Stimulated activated CD4-positive, alpha-beta T cell treated with anti-CD3 and anti-CD28 coated beads, Interleukin-4, amount 100 ng/mL, for 24 hours (primary cell): ENCODE measurements around the gene AFDN.
"Not testable (repeated sequence)": the region's sequence is repeated elsewhere in the genome, so short reads cannot be mapped to it uniquely, and the experiment has no call there.

Source experiments
- DNase-seq: peaks from one replicate; pipeline ENCODE4 v3.0.0-alpha.2; 2020

The AFDN gene

GRCh38 chr6:167956983-167957492, 130.3 kb downstream of the AFDN start:
- no peak for DNase-seq

DNA sequence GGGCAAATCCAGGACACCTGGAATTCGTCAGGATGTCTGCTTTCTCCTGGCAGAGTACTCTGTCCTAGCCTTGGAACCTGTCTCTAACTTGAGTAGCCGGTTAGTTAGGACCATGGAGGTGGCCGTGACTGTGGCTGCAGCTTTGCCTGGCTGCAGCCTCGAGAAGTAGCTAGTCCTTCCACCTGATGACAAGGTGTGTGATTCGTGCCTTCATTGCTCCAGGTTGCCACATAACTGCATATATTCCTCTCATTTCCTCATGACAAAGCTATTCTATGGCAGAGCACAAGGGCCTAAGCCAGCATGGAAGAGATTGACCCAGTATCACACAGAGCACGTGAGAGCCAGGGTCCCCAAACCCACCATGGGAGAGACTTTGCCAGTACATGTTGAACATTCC, 130.9 kb downstream of the AFDN start:
- DNase-seq = no peak

DNA sequence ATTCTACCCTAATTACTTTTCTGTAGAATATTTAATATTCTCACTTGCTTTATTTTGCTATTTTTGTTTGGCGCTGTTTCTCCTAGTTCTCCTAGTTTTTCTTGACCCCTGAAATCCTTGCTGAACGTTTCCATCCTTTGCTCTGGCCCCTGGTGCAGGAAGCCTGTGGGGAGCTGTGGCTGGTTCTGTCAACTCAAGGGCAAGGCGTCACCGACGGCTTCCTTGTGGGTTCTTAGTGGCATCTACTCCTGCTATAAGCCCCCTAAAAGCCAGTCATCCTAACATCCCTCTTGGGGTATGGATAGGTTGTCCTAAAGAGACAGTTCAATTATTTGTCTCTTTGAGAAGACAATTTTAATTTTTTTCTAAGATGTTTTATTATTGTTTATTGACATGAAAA, 133.9 kb downstream of the AFDN start:
- no peak for DNase-seq

DNA sequence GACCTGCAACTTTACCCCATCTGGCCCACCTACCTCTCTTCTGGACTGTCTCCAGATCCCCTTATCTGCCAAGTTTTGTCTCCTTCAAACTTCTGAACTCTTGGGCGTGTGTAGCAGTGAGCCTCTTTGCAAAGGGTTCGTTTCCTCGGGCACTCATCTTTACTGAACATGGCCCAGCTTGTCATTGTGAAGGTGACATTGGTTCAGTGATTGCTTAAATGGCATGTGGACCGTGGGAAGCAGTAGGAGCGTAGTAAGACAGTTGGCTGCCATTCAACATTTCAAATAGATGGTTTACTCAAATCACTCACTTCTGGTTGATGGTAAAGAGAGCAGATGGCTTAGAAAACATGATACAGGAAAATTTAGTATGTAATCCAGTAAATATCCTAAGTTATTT, 136.0 kb downstream of the AFDN start:
- no peak for DNase-seq

DNA sequence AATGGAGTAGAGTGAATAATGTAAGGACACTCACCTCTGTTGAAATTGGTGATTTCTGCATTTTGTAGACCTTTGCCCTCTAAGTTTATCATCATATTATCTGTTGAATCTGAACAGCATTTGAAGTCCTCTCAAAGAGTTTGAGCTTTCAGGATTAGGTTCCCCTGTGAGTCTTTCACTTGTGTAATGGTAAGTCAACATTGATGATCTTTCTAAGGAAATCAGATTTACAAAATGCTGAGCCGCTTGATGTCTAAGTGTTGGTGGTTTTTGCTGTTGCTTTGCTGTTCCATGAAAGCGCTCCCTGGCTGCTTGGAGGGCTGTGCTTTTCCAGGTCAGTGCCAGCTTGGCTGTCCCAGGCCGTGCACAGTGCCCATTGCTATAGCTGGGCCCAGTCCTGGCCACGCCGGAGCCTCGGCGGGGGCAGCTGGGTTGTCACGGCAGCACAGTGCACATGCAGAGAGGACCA, 136.9 kb downstream of the AFDN start:
- DNase-seq = no peak

GRCh38 chr6:167965592-167966539, 139.2 kb downstream of the AFDN start:
- DNase-seq = no peak

GRCh38 chr6:167966540-167966905, 139.8 kb downstream of the AFDN start:
- DNase-seq = no peak

DNA sequence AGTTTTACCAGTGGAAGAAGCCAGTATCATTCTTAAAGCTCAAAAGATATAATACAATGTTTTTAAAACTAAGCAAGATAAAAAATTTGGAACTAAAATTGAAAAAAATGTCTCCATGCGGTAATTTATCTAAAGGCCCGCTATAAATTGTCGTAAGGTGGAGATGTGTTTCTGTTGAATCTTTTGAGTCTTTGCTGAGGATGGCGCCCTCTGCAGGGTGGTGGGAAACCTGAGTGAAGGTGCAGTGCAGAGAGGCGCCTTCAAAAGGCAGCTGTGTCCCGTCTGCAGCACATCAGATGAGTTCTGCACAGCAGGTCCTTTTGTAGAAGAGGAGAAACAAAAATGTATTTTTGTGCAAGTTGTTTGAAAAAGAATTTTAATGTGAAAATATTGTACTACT, 141.4 kb downstream of the AFDN start:
- DNase-seq = no peak

GRCh38 chr6:167970230-167970629, 143.5 kb downstream of the AFDN start:
- DNase-seq = no peak

GRCh38 chr6:167972193-167972592, 145.5 kb downstream of the AFDN start:
- DNase-seq = no peak

GRCh38 chr6:167973148-167973885, 146.6 kb downstream of the AFDN start:
- DNase-seq = no peak

- DNase-seq = no peak
These were observed 148.1 kb downstream of the AFDN start for GRCh38 chr6:167974640-167975344.

GRCh38 chr6:167975458-167975857, 148.7 kb downstream of the AFDN start:
- no peak for DNase-seq

- not testable (repeated sequence) for DNase-seq
These were observed 149.5 kb downstream of the AFDN start for GRCh38 chr6:167976116-167976657.

DNA sequence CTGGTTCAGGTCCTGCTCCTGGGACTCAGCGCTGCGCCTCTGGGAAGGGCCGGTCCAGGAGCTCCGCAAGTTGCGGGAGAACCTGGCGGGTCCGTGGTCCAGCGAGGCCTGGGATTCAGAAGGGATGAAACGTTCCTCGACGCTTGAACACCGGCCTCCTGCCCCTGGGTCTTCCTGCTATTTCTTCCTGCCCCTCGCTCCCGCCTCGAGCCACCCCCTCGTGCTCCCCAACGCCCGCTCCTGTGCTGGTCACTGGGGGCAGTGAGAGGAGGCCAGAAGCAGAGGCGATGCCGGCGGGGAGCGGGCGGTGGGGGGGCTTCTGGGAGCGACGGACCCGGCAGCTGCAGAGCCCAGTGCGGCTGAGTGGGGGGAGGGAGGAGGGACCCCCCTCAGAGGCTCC, 150.0 kb downstream of the AFDN start:
- no peak for DNase-seq

DNA sequence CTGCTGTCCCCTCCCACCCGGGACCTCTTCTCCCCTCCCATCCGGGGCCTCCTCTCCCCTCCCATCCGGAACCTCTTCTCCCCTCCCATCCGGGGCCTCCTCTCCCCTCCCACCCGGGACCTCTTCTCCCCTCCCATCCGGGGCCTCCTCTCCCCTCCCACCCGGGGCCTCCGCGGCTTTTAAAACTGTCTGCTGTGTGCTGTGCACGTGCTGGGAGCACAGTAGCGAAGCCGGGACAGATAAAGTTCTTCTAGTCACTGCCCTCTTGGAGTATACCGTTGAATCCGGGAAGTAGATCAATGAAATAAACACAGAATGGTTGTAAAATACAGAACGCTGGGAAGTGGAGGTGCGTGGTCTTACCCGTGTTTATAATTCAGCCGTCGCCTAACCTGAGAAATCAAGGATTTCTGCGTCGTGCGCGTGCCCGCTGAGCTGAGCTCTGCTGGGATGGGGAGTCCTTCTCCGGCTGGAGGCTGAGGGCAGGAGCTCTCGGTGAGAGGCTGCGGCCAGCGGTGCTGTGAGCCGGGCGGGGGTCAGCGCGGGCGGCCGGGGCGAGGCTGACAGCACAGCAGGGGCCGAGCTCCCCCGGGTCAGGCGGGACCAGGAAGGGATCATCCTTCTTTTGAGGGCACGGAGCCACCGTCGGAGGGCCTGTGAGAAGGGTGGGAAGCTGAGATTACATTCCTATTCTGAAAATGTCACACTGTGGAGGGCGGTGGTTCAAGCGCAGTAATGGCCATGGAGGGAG, 151.2 kb downstream of the AFDN start:
- DNase-seq = no peak

GRCh38 chr6:167978607-167979006, 151.9 kb downstream of the AFDN start:
- DNase-seq = no peak

GRCh38 chr6:167979436-167980139, 152.9 kb downstream of the AFDN start:
- no peak for DNase-seq

DNA sequence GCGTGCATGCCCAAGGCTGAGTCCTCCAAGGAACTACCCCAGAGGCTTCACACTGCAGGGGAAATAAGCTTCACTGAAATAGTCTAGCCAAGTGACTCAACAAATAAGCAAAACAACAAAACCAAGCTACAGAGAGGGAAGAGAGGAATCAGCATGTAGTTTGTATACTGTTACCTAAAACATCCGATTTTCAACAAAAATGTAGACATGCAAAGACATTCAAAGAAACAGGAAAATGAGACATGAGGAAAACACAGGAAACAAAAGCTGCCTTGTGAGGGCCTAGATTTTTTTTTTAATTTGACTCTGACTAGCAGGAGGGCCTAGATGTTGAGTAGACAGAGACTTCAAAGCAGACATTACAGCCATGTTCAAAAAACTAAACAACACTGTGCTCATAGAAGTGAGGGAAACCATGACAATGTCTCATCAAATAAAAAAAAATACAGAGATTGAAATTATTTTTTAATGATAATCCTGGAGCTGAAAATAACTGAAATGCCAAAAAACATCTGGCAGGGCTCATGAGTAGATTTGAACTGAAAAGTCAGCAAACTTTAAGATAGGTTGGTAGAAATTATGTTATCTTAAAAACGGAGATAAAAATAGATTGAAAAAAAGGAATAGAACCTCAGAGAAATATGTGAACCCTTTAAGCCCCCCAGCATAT, 154.3 kb downstream of the AFDN start:
- DNase-seq = no peak

DNA sequence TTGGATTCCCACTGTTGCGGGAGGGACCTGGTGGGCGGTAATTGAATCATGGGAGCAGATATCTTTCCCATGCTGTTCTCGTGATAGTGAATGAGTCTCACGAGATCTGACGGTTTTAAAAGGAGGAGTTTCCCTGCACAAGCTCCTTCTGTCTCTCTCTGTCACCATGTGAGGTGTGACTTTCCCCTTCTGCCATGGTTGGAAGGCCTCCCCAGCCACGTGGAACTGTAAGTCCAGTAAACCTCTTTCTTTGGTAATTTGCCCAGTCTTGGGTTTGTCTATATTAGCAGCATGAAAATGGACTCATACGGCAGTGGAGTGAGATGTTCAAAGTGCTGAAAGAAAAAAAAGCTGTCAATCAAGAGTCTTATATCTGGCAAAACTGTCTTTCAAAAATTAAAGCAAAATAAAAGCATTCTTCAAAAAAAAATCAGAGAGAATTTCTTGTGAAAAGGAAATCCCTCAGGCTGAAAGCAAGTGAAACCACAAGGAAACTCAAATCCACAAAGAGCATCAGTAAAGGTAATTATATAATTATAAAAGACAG, 155.3 kb downstream of the AFDN start:
- no peak for DNase-seq
